ENCODE measurements around the gene SGO2.

SGO2 gene

DNA sequence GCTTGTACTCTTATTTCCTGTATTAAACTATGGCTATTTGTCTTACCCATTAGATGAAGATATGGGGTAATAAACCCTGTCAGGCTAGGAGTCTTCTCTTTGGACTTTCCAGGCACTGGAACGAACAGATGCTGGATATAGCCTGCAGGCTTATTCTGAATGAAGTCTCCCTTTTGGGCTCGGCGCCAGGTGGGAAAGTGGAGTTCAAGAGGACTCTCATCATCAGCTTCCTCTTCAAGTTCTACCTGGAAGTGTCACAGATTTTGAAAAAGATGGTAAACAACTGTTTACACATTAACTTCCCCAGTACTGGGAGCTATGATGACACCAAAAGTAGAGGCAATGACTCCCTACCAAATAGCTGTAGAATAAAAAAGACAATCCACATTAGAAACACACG is 87.7 kb downstream of the SGO2 start:
- H3K4me3 ChIP-seq (ENCODE audit: low read length), result no peak overlapping the region
- TF ChIP-seq, protein P1, sequence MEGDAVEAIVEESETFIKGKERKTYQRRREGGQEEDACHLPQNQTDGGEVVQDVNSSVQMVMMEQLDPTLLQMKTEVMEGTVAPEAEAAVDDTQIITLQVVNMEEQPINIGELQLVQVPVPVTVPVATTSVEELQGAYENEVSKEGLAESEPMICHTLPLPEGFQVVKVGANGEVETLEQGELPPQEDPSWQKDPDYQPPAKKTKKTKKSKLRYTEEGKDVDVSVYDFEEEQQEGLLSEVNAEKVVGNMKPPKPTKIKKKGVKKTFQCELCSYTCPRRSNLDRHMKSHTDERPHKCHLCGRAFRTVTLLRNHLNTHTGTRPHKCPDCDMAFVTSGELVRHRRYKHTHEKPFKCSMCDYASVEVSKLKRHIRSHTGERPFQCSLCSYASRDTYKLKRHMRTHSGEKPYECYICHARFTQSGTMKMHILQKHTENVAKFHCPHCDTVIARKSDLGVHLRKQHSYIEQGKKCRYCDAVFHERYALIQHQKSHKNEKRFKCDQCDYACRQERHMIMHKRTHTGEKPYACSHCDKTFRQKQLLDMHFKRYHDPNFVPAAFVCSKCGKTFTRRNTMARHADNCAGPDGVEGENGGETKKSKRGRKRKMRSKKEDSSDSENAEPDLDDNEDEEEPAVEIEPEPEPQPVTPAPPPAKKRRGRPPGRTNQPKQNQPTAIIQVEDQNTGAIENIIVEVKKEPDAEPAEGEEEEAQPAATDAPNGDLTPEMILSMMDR (conservative IDR thresholded peaks at IDR 0.05; ENCODE audit: low read depth, low read length), result no peak
- no peak for DNase-seq (ENCODE audit: low read depth)

DNA sequence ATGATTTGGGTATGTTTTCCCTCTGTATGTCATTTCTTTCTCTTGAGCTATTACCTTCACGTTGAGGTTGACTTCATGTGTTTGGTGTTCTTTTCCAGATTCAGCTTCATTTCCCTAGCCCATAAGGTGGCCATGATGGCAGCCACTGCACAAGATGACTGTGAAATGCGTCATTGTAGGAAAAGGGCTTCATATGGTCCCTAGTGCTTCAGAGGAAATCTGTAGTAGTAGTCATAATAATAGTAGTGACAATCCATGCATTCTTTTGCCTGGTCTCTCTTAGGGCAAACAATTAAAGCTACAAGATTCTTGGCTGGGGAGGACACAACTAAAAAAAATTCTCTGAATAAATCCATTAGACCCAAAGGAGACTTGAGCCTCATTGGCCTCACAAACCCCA is 88.2 kb downstream of the SGO2 start:
- no peak for DNase-seq (ENCODE audit: low read depth)
- no peak overlapping the region for H3K4me3 ChIP-seq (ENCODE audit: low read length)
- TF ChIP-seq, protein P1 (conservative IDR thresholded peaks at IDR 0.05; ENCODE audit: low read depth, low read length), result no peak

DNA sequence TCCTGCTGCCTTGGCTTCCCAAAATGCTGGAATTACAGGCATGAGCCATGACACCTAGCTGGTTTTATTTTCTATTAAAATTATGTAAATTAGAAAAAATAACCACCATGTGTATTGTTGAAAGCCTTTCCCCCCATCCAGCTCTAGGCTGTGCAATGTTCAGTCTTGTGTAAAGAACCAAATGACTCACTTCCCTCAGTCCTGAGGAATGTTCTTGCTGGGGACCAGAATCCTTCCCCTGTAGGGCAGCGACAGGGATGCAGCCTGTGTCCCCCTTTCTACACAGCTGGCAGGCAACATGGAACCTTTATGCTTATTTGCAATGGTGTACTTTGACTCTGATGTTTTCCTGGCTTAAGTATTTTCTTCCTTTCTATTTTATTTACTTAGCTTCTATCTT is 89.2 kb downstream of the SGO2 start:
- H3K4me3 ChIP-seq (ENCODE audit: low read length), result no peak overlapping the region
- DNase-seq (ENCODE audit: low read depth), result peak; percentile 33
- TF ChIP-seq, protein P1 (conservative IDR thresholded peaks at IDR 0.05; ENCODE audit: low read depth, low read length), result peak; percentile 11

DNA sequence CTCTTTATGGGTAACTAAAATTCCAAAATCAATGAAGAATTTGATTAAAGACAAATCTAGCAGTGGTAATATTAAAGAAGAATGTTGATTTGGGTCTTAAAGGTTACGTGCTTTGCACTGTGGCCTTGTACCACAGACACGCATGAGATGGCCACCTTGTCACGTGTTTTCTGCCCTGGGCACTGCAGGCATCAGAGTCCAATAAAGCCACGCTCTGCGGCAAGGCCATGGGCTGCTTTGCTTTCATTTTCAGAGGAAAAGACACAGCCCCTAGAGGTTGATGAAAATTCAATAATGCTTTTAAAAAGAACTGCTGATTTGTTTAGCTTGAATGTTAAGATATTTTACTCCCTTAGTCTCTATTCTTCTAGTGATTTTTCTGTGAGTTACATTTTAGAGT is 90.2 kb downstream of the SGO2 start:
- TF ChIP-seq, protein P1 (conservative IDR thresholded peaks at IDR 0.05; ENCODE audit: low read depth, low read length), result no peak
- no peak for DNase-seq (ENCODE audit: low read depth)
- no peak overlapping the region for H3K4me3 ChIP-seq (ENCODE audit: low read length)

DNA sequence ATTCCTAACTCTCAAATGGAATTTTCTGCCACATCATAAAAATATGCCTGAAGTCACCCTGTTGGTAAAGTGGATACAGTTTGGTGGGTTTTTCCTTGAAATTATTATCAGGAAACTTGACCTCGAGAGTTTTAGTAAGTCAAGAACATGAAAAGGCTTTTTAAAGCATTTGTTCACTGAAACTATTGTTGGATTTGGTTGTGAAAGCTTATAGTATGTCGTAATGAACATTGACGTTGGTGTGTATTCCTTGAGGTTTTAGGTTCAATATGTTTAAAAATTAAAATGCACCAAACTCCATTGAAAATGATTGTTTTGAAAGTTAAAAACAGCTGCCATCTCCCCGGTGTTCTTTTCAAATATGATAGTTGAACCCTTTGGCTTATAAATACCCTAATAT is 90.6 kb downstream of the SGO2 start:
- H3K4me3 ChIP-seq (ENCODE audit: low read length), result no peak overlapping the region
- DNase-seq (ENCODE audit: low read depth), result no peak
- TF ChIP-seq, protein P1 (conservative IDR thresholded peaks at IDR 0.05; ENCODE audit: low read depth, low read length), result no peak

DNA sequence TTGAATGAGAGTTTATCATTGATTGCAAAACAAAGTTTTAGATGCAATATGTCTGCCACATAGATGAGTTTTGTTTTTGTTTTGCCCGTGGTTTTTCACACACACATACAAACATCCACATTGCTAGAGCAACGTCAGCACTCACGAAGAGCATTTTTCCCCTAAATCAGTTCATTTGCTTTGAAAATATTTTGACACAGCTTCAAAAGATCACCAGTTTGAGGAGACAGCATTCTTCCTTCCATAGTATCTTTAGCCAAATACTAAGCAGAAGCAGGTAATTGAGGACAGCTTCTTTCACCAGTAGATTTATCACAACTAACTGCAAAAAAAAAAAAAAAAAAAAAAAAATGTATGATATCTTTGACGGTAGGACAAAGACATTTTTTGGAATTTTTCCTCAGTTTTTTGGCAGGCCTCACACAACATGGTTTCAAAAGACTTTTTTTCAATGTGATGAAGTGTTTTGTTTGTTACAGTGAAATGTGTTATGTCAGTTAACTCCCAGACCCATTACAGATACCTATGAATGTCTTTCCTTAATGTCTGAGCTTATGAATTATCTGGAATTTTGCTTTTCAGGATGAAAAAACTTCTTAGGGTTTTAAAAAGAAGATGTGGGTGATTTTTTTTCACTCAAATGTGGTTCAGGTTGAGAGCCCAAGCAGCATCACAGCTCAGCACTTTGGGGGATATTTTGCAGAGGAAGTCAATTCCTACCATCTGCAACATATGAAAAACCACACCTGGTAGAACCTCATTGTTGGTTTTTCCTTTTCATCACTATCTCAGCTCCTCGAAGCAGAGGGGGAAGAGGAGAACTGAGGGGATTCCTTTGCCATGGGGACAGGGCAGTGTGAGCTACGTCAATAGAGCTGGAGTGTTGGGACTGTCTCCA is 91.4 kb downstream of the SGO2 start:
- H3K4me3 ChIP-seq (ENCODE audit: low read length), result no peak overlapping the region
- TF ChIP-seq, protein P1 (conservative IDR thresholded peaks at IDR 0.05; ENCODE audit: low read depth, low read length), result no peak
- DNase-seq (ENCODE audit: low read depth), result no peak

DNA sequence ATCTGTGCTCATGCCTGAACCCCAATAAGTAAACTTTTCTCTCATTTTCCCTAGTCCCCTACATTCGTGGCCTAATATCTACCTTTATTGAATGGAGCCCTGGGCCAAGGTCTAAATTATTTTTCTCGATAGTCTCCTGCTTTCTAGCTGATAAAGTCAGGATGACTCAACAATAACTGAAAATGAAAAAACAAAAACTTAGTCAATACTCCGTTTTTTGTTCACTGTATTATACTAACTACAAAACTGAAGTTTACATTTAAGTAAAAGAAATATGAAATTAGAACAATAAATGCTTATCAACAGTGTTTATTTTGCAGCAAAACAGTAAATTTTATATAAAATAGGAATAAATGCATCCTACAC is 92.0 kb downstream of the SGO2 start:
- TF ChIP-seq, protein P1 (conservative IDR thresholded peaks at IDR 0.05; ENCODE audit: low read depth, low read length), result no peak
- no peak overlapping the region for H3K4me3 ChIP-seq (ENCODE audit: low read length)
- DNase-seq (ENCODE audit: low read depth), result no peak

All from retinal pigment epithelial cell (primary cell).